HepG2 (cell line): ENCODE results near the gene FGFR3. TPM values are rescaled to one million over a fixed set of nuclear protein-coding genes. Genes with fewer than 3 reads are reported as not detected.

Experiments
- GATAD2A ChIP-seq: IDR thresholded peaks from 2 replicates; pipeline ENCODE4 v1.6.1; 2016
- HNRNPLL ChIP-seq: fragments of 200-400 bp; formaldehyde crosslinking; IDR thresholded peaks from 2 replicates; pipeline ENCODE4 v1.6.1; 2017; ENCODE audit warnings: mild to moderate bottlenecking, low read depth, low read length; ENCODE audit not compliant: poor library complexity, severe bottlenecking
- NFE2L1 ChIP-seq: sonication (generic); formaldehyde crosslinking; IDR thresholded peaks from 2 replicates; pipeline ENCODE4 v1.4.0; 2020; ENCODE audit warnings: missing genetic modification reagents, mild to moderate bottlenecking, borderline replicate concordance
- PREB ChIP-seq: sonication (generic); formaldehyde crosslinking; IDR thresholded peaks from 2 replicates; pipeline ENCODE4 v1.4.0; 2020; ENCODE audit warnings: missing genetic modification reagents
- RBM22 ChIP-seq: fragments of 200-400 bp; formaldehyde crosslinking; optimal IDR thresholded peaks from 2 replicates; pipeline ENCODE3; 2017; ENCODE audit warnings: mild to moderate bottlenecking, low read length, moderate library complexity
- TEAD3 ChIP-seq: optimal IDR thresholded peaks from 2 replicates; pipeline ENCODE3; 2016; ENCODE audit warnings: borderline replicate concordance
- TGIF2 ChIP-seq: IDR thresholded peaks from 2 replicates; pipeline ENCODE4 v1.6.1; 2016; ENCODE audit warnings: control low read depth, missing compliant biosample characterization
- ZNF180 ChIP-seq: sonication (generic); formaldehyde crosslinking; IDR thresholded peaks from 2 replicates; pipeline ENCODE4 v1.4.0; 2020; ENCODE audit warnings: low read depth, missing genetic modification reagents, borderline replicate concordance
- ZNF546 ChIP-seq: sonication (generic); formaldehyde crosslinking; conservative IDR thresholded peaks from 2 replicates; pipeline ENCODE4 v1.8.1; 2023; ENCODE audit warnings: mild to moderate bottlenecking, missing genetic modification reagents
- polyA plus RNA-seq, 8 experiments: library from polyadenylated mRNA; depleted of rRNA in 3 of 8; stranded (reverse) in 7 of 8; unstranded in 1 of 8; fragments of >200 nt; fragmentation: Illumina TruSeq in 4 of 8; extraction: Trizol in 4 of 8; gene quantifications; 2 replicates each; pipeline versions ENCODE4 v1.2.1 to v1.2.3, GENCODE V29; 2011 to 2016; ENCODE audit warnings: low read depth in 4 of 8, missing spikeins in 1 of 8, mixed read lengths in 1 of 8; ENCODE audit not compliant: insufficient read depth in 1 of 8
- total RNA-seq, 5 experiments: library from RNA; depleted of rRNA; stranded (reverse); fragments of >200 nt; fragmentation: Illumina TruSeq; extraction: Trizol; gene quantifications; 2 replicates each; pipeline ENCODE4 v1.2.3, GENCODE V29; 2016; ENCODE audit warnings: low read depth in 1 of 5
- TF ChIP-seq, protein P1 (sequence below): sonication (generic); formaldehyde crosslinking; IDR thresholded peaks from 2 replicates; pipeline ENCODE4 v1.5.0; 2020; ENCODE audit warnings: mild to moderate bottlenecking, missing genetic modification reagents
- TF ChIP-seq, protein P2 (sequence below): sonication (generic); formaldehyde crosslinking; IDR thresholded peaks from 2 replicates; pipeline ENCODE4 v1.4.0; 2020; ENCODE audit warnings: mild to moderate bottlenecking, missing genetic modification reagents, borderline replicate concordance
- TF ChIP-seq, protein P3 (sequence below): fragments of 450-650 bp; IDR thresholded peaks from 2 replicates; pipeline ENCODE4 v1.6.1; 2017

FGFR3 gene
- total and polyA plus RNA-seq, 2 of the 13 experiments (the other 11 are each of a cell fraction or from before 2014, with no cell fraction given) = 103 to 109 TPM

DNA sequence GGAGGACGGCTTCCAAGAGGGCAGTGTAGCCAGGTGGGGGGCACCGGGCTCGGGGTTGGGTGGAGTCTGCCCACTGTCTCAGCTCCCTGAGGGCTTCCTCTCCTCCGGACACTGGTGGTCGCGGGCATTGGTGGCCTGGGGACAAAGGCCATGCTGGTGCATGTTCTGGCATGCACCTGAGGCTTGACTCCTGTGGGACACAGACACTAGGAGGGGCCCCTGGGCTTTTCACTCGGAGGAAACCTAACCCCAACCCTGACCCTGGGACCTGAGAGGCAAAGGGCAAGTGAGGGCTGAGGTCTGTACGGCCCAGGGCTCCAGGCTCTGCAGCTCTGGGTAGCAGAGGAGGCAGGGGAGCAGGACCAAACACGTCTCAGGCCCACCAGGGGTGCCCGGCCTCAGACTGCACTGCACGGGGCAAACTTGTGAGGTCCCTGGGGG lies 22.3 kb upstream of the FGFR3 start (continued):
- TF ChIP-seq, protein P1, sequence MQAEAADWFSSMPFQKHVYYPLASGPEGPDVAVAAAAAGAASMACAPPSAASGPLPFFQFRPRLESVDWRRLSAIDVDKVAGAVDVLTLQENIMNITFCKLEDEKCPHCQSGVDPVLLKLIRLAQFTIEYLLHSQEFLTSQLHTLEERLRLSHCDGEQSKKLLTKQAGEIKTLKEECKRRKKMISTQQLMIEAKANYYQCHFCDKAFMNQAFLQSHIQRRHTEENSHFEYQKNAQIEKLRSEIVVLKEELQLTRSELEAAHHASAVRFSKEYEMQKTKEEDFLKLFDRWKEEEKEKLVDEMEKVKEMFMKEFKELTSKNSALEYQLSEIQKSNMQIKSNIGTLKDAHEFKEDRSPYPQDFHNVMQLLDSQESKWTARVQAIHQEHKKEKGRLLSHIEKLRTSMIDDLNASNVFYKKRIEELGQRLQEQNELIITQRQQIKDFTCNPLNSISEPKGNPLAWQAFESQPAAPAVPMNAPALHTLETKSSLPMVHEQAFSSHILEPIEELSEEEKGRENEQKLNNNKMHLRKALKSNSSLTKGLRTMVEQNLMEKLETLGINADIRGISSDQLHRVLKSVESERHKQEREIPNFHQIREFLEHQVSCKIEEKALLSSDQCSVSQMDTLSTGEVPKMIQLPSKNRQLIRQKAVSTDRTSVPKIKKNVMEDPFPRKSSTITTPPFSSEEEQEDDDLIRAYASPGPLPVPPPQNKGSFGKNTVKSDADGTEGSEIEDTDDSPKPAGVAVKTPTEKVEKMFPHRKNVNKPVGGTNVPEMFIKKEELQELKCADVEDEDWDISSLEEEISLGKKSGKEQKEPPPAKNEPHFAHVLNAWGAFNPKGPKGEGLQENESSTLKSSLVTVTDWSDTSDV (CRISPR knock-in tag) = 0 out of 2 replicates have a peak, but pooled peaks have one; percentile 10
- TF ChIP-seq TGIF2 = no peak
- TF ChIP-seq ZNF546 = no peak
- no peak for TF ChIP-seq HNRNPLL
- TF ChIP-seq ZNF180 (CRISPR knock-in tag) = no peak
- TF ChIP-seq NFE2L1 (CRISPR knock-in tag) = no peak
- no peak for TF ChIP-seq TEAD3
- no peak for TF ChIP-seq PREB
- TF ChIP-seq GATAD2A (CRISPR knock-in tag) = peak; percentile 49; the same call in 1 of the 2 replicates
- TF ChIP-seq, protein P2, sequence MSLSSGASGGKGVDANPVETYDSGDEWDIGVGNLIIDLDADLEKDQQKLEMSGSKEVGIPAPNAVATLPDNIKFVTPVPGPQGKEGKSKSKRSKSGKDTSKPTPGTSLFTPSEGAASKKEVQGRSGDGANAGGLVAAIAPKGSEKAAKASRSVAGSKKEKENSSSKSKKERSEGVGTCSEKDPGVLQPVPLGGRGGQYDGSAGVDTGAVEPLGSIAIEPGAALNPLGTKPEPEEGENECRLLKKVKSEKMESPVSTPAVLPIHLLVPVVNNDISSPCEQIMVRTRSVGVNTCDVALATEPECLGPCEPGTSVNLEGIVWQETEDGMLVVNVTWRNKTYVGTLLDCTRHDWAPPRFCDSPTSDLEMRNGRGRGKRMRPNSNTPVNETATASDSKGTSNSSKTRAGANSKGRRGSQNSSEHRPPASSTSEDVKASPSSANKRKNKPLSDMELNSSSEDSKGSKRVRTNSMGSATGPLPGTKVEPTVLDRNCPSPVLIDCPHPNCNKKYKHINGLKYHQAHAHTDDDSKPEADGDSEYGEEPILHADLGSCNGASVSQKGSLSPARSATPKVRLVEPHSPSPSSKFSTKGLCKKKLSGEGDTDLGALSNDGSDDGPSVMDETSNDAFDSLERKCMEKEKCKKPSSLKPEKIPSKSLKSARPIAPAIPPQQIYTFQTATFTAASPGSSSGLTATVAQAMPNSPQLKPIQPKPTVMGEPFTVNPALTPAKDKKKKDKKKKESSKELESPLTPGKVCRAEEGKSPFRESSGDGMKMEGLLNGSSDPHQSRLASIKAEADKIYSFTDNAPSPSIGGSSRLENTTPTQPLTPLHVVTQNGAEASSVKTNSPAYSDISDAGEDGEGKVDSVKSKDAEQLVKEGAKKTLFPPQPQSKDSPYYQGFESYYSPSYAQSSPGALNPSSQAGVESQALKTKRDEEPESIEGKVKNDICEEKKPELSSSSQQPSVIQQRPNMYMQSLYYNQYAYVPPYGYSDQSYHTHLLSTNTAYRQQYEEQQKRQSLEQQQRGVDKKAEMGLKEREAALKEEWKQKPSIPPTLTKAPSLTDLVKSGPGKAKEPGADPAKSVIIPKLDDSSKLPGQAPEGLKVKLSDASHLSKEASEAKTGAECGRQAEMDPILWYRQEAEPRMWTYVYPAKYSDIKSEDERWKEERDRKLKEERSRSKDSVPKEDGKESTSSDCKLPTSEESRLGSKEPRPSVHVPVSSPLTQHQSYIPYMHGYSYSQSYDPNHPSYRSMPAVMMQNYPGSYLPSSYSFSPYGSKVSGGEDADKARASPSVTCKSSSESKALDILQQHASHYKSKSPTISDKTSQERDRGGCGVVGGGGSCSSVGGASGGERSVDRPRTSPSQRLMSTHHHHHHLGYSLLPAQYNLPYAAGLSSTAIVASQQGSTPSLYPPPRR (CRISPR knock-in tag) = peak; percentile 39; the same call in 1 of the 2 replicates
- no peak for TF ChIP-seq RBM22
- TF ChIP-seq, protein P3, sequence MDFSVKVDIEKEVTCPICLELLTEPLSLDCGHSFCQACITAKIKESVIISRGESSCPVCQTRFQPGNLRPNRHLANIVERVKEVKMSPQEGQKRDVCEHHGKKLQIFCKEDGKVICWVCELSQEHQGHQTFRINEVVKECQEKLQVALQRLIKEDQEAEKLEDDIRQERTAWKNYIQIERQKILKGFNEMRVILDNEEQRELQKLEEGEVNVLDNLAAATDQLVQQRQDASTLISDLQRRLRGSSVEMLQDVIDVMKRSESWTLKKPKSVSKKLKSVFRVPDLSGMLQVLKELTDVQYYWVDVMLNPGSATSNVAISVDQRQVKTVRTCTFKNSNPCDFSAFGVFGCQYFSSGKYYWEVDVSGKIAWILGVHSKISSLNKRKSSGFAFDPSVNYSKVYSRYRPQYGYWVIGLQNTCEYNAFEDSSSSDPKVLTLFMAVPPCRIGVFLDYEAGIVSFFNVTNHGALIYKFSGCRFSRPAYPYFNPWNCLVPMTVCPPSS = no peak
